Suprapubic skin (tissue), 4 donors: ENCODE results near the gene SEPTIN10. TPM values are rescaled to one million over a fixed set of nuclear protein-coding genes. Genes with fewer than 3 reads are reported as not detected.
"Not testable (repeated sequence)": the region's sequence is repeated elsewhere in the genome, so short reads cannot be mapped to it uniquely, and the experiment has no call there.

ENCODE experiments used
- DNase-seq, 2 donors: peaks; one replicate each; pipeline ENCODE4 v3.0.0-alpha.2; 2019; ENCODE audit warnings: low spot score in 2 of 2
- H3K27ac ChIP-seq: fragments of 200-600 bp; sonication (generic); one replicate; pipeline ENCODE4 v1.5.1; 2019
- H3K27me3 ChIP-seq: fragments of 200-600 bp; sonication (generic); one replicate; pipeline ENCODE4 v1.5.1; 2019
- H3K36me3 ChIP-seq: fragments of 200-600 bp; sonication (generic); one replicate; pipeline ENCODE4 v1.5.1; 2019
- H3K4me1 ChIP-seq: fragments of 200-600 bp; sonication (generic); one replicate; pipeline ENCODE4 v1.5.1; 2019
- H3K4me3 ChIP-seq: fragments of 200-600 bp; sonication (generic); one replicate; pipeline ENCODE4 v1.5.1; 2019; ENCODE audit warnings: mild to moderate bottlenecking
- H3K9me3 ChIP-seq: fragments of 200-600 bp; sonication (generic); one replicate; pipeline ENCODE4 v1.5.1; 2019
- CTCF ChIP-seq, 2 donors: fragments of 200-600 bp in 1 of 2; fragments of 450-650 bp in 1 of 2; sonication (generic) in 1 of 2; IDR thresholded peaks; one replicate each; pipeline ENCODE4 v1.5.1; 2016 to 2019; ENCODE audit warnings: antibody characterized with exemption in 2 of 2, mild to moderate bottlenecking in 1 of 2, moderate library complexity in 1 of 2
- EP300 ChIP-seq: sonication (generic); formaldehyde crosslinking; IDR thresholded peaks from one replicate; pipeline ENCODE4 v1.6.1; 2017; ENCODE audit warnings: antibody characterized with exemption
- POLR2A ChIP-seq, 2 donors: fragments of 450-650 bp; IDR thresholded peaks; one replicate each; pipeline ENCODE4 v1.6.1; 2017; ENCODE audit warnings: antibody characterized with exemption in 2 of 2, mild to moderate bottlenecking in 2 of 2, moderate library complexity in 2 of 2
- POLR2AphosphoS5 ChIP-seq, 3 donors: sonication (generic); formaldehyde crosslinking; IDR thresholded peaks; one replicate each; pipeline ENCODE4 v1.6.1; 2017; ENCODE audit warnings: antibody characterized with exemption in 3 of 3
- WGBS: methylation state at CpG from one replicate; pipeline ENCODE4 v1.1.5; 2018; 5-methylcytosine and 5-hydroxymethylcytosine counted together
- total RNA-seq, 4 donors: library from RNA; depleted of rRNA; stranded (reverse); fragments of >200 nt; gene quantifications; one replicate each; pipeline ENCODE4 v1.1.0, GENCODE V29; 2016

Gene SEPTIN10
- total RNA-seq, 4 donors from 2014 or later, result 92.7 to 152 (median 110) TPM

GRCh38 chr2:109647636-109648035 lies 33.9 kb upstream of the SEPTIN10 start:
- no peak for DNase-seq
- H3K27ac ChIP-seq, result peak overlapping the region; percentile 56
- H3K9me3 ChIP-seq, result no peaks in the 10 kb centered on the region
- no peaks in the 10 kb centered on the region for H3K36me3 ChIP-seq
- 80% methylated on average over 7 of the region's 7 CpGs for WGBS
- no peaks in the 10 kb centered on the region for H3K27me3 ChIP-seq
- H3K4me3 ChIP-seq, result no peak overlapping the region
- peaks cover 37% of the 10 kb centered on the region for H3K4me1 ChIP-seq
- TF ChIP-seq CTCF (IDR thresholded peaks at IDR 0.05) (no peak), EP300 (no peak), POLR2A (IDR thresholded peaks at IDR 0.05) (no peak), POLR2AphosphoS5 (IDR thresholded peaks at IDR 0.05) (no peak)

GRCh38 chr2:109646961-109647360 lies 33.2 kb upstream of the SEPTIN10 start:
- H3K27me3 ChIP-seq, result no peaks in the 10 kb centered on the region
- no peak for TF ChIP-seq POLR2AphosphoS5 (IDR thresholded peaks at IDR 0.05)
- TF ChIP-seq EP300, result no peak
- no peak for TF ChIP-seq POLR2A (IDR thresholded peaks at IDR 0.05)
- no peak for TF ChIP-seq CTCF (IDR thresholded peaks at IDR 0.05)
- peaks cover 37% of the 10 kb centered on the region for H3K4me1 ChIP-seq
- no peak for DNase-seq
- H3K4me3 ChIP-seq, result no peak overlapping the region
- H3K9me3 ChIP-seq, result no peaks in the 10 kb centered on the region
- WGBS, result 91% methylated on average over 8 of the region's 8 CpGs
- no peaks in the 10 kb centered on the region for H3K36me3 ChIP-seq
- H3K27ac ChIP-seq, result no peak overlapping the region

GRCh38 chr2:109645412-109646184 lies 31.8 kb upstream of the SEPTIN10 start:
- no peak for DNase-seq
- H3K36me3 ChIP-seq, result no peaks in the 10 kb centered on the region
- WGBS, result 89% methylated on average over 13 of the region's 14 CpGs
- peaks cover 37% of the 10 kb centered on the region for H3K4me1 ChIP-seq
- no peak for TF ChIP-seq POLR2AphosphoS5 (IDR thresholded peaks at IDR 0.05)
- TF ChIP-seq POLR2A (IDR thresholded peaks at IDR 0.05), result no peak
- TF ChIP-seq CTCF (IDR thresholded peaks at IDR 0.05), result no peak
- no peak for TF ChIP-seq EP300
- no peak overlapping the region for H3K4me3 ChIP-seq
- H3K27me3 ChIP-seq, result no peaks in the 10 kb centered on the region
- H3K9me3 ChIP-seq, result no peaks in the 10 kb centered on the region
- H3K27ac ChIP-seq, result peak overlapping the region; percentile 73

- WGBS, result 16% methylated on average over 11 of the region's 12 CpGs
- Histone ChIP-seq H3K27ac (peak overlapping the region; percentile 73), H3K27me3 (no peaks in the 10 kb centered on the region), H3K4me1 (peaks cover 31% of the 10 kb centered on the region), H3K4me3 (no peak overlapping the region), H3K9me3 (no peaks in the 10 kb centered on the region), H3K36me3 (no peaks in the 10 kb centered on the region)
- TF ChIP-seq EP300 (no peak), CTCF (IDR thresholded peaks at IDR 0.05) (no peak), POLR2A (IDR thresholded peaks at IDR 0.05) (no peak), POLR2AphosphoS5 (IDR thresholded peaks at IDR 0.05) (no peak)
- no peak for DNase-seq
Observed at GRCh38 chr2:109644571-109645275, 31.0 kb upstream of the SEPTIN10 start.

- H3K4me1 ChIP-seq, result peaks cover 30% of the 10 kb centered on the region
- H3K4me3 ChIP-seq, DNase-seq, H3K27ac ChIP-seq, H3K9me3 ChIP-seq, H3K27me3 ChIP-seq, H3K36me3 ChIP-seq: not testable (repeated sequence)
- 91% methylated on average over 9 of the region's 9 CpGs for whole genome bisulfite sequencing
Observed at GRCh38 chr2:109640000-109640399, 26.2 kb upstream of the SEPTIN10 start.
